Sciatic nerve (tissue), 2 donors: ENCODE results near the gene PPP4R3A. TPM values are rescaled to one million over a fixed set of nuclear protein-coding genes. Genes with fewer than 3 reads are reported as not detected.
"Not testable (repeated sequence)": the region's sequence is repeated elsewhere in the genome, so short reads cannot be mapped to it uniquely, and the experiment has no call there.

Experiments used
- ATAC-seq: fragments of 200-7000 bp; cut with Tn5 transposase; one replicate; pipeline ENCODE4 v1.9.1; 2020; ENCODE audit warnings: mild to moderate bottlenecking, moderate library complexity
- DNase-seq: peaks from one replicate; pipeline ENCODE4 v3.0.0-alpha.2; 2020; ENCODE audit warnings: low spot score
- intact Hi-C: fragments of 100-400 bp; cut with DNase I; formaldehyde crosslinking; loops from one replicate; pipeline ENCODE4 v1.14.2; 2022
- total RNA-seq: library from RNA; stranded (reverse); fragmentation: NEBNext Ultra II Directional; extraction: Animal tissue kit (Norgen Biotek cat#: 25700); gene quantifications from one replicate; pipeline ENCODE4 v1.2.1, GENCODE V29; 2021
- donor health status: DM: no; HTN: no; CAD: no.
- donor health status: DM: no; HTN: no; CAD: no.

PPP4R3A gene
- total RNA-seq, result 74.0 TPM

DNA sequence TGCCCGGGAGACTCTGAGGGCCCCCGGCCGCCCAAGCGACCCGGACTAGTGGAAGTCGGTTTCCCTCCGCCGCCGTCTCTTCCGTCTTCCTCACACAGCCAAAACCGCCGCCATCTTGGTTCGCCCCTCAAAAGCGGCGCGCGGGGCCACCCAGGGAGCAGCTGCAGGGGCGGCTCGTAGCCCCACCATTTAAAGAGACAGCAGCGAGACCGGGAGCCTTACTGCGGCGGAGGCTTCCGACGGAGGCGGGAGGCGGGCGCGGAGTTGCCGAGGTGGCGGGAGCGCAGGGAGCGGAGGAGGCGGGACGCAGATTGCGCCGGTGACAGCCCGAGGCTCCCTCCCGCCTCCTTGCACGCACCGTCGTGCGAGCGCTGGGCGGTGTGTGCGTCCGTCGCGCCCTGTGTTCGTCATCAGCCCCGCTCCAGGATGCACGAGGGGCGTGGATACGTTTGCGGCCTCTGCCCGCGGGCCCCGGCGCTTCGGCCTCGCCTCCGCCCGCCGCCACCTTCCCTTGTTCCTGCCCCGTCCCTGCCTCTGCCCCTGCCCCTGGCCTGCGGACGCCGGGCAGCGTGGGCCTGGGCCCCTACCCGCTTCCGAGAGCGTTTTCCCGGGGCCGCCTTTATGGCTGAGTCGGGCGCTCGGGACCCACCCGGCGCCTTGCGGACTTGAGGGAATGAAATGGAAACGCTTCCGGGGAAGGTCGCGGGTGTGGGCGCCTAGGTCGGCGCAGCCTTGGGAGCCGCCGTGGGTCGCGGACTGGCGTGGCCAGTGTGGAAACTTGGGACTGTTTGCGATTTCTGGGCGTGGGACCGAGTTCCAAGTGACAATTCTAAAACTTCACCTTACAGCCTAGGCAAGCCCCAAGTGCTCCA, at the start of gene PPP4R3A:
PPP4R3A (minus strand) TSS at position 140 of the 872 bp plus-strand sequence. CDS start 663 bp downstream, outside the sequence.
- ATAC-seq (peak; percentile 99), DNase-seq (peak; percentile 96)
- intact Hi-C loops, result no loop called here

DNA sequence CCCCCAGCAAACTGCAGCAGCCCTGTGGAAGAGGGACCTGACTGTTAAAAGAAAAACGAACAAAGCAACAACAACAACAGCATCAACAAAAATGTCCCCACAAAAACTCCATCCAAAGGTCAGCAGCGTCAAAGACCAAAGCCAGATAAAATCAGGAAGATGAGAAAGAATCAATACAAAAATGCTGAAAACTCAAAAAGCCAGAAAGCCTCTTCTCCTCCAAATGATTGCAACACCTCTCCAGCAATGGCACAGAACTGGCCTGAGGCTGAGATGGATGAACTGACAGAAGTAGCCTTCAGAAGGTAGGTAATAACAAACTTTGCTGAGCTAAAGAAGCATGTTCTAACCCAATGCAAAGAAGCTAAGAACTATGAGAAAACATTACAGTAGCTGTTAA, 45.4 kb upstream of the PPP4R3A start:
- intact Hi-C loops, result no loop called here
- ATAC-seq, result no peak
- no peak for DNase-seq

DNA sequence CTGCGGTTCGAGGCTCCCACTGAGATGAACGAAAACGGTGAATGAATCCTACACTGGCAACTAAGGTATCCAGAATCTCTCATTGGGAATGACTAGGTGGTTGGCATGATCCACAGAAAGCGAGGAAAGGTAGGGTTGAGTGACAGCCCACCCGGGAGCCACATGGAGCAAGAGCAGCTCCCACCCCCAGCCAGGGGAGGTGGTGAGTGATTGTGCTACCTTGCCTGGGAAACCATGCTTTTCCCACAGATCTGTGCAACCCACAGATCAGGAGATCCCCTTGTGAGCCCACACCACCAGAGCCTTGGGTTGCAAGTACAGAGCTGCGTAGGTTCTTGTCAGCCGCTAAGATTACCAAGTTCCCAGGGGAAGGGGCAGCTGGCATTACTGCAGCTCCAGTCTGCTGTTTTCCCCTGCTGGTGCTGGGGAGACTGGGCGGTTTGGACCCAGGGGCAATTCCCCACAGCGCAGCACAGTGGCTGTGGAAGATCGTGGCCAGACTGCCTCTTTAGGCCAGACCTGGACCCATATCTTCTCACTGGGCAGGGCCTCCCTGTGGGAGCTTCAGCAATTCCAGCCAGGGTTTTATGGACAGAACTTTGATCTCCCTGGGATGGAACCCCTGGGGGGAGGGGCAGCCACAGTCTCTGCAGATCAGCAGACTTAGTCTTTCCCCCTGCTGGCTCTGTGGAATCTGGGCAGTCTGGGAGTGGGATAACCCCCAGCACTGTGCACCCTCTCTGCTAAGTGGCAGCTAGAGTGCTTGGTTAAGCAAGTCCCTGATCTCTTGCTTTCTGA, 44.6 kb upstream of the PPP4R3A start:
- no peak for ATAC-seq
- DNase-seq, result no peak
- intact Hi-C loops, result no loop called here

DNA sequence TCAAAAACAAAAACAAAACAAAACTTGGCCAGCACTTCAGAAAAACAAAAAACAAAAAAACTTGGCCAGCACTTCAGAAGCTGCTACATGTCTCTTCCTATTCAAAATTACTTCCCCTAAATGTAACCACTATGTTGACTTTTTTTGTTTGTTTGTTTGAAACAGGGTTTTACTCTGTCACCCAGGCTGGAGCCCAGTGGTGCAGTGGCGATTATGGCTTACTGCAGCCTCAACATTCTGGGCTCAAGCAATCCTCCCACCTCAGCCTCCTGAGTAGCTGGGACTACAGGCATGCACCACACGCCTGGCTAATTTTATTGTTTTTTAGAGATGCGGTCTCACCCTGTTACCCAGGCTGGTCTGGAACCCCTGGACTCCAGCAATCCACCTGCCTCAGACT, 38.0 kb upstream of the PPP4R3A start:
- intact Hi-C loops, result no loop called here
- ATAC-seq, result no peak
- DNase-seq, result no peak

DNA sequence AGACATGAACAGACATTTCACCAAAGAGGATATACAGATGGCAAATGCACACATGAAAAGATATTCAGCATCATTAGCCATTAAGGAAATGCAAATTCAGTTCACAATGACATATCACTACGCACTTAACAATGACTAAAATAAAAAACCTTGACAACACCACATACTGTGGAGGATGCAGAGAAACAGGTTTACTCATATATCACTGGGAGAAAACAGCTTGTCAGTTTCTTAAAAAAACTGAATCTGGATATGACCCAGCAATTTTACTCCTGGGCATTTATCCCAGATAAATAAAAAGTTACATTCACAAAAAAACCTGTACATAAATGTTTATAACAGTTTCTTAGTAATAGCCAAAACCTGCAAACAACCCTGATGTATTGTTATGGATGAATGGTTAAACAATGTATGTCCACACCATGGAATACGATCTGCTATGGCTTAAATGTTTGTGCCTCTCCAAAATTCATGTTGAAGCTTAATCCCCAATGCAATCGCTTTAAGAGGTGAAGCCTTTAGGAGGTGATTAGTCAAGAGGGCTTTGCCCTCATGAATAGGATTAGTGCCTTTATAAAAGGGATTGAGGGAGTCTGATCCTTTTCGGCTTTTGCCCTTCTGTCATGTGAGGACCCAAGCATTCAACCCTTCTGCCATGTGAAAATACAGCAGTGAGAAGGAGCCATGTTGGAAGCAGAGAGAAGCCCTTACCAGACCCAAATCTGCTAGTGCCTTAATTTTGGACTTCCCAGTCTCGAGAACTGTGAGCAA, 36.0 kb upstream of the PPP4R3A start:
- intact Hi-C loops, result no loop called here
- no peak for ATAC-seq
- no peak for DNase-seq

DNA sequence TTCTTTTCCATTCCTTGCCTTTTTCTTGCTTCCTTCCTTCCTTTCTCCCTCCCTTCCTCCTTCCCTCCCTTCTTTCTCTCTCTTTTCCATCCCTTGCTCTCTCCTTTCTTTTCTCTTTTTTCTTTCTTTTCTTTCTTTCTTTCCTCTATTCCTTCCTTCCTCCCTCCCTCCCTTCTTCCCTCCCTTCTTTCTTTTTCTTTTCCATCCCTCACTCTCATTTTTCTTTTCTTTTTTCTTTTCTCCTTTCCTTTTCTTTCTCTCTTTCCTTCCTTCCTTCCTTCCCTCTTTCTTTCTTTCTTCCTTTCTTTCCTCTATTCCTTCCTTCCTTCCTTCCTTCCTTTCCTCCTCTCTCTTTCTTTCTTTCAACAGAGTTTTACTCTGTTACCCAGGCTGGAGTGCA, 35.1 kb upstream of the PPP4R3A start:
- DNase-seq (no peak), ATAC-seq (no peak)
- intact Hi-C loops, result no loop called here

DNA sequence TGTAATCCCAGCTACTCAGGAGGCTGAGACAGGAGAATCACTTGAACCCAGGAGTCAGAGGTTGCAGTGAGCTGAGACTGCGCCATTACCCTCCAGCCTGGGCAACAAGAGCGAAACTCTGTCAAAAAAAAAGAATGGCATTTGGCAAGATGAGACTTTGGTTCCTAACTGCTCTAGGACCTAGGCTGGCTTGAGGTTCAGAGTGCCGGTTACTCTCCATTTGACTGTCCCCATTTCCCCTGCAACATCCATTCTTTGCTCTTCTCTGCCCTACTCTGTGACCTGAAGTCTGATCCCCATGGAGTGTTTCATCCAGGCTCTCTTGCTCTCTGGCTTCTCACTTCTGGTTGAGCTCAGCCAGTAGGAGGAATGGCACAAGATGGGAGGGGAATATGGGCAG, 26.2 kb upstream of the PPP4R3A start:
- ATAC-seq (no peak), DNase-seq (no peak)
- intact Hi-C loops, result no loop called here

DNA sequence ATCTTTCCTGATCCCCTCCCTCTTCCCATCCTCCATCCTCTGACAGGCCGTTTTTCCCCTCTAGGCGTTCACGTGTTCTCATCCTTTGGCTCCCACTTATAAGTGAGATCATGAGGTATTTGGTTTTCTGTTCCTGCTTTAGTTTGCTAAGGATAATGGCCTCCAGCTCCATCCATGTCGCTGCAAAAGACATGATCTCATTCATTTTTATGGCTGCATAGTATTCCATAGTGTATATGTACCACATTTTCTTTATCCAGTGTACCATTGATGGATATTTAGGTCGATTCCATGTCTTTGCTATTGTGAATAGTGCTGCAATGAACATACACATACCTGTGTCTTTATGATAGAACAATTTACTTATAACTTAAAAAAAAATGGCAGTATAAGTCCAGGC, 23.9 kb upstream of the PPP4R3A start:
- DNase-seq, intact Hi-C loops, ATAC-seq: not testable (repeated sequence)

DNA sequence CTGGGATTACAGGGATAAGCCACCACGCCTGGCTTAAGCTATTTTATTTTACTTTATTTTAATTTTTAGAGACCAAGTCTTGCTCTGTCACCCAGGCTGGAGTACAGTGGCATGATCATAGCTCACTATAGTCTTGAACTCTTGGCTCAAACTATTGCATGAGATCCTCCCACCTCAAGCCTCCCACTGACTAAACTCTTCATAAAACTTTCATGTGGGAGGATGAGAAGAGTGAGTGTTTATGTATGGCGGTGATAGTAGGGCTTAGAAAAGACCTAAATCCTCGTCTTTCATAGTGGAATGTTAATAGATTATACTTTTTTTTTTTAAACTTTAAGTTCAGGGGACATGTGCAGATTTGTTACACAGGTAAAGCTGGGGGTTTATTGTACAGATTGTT, 23.5 kb upstream of the PPP4R3A start:
- DNase-seq, result no peak
- intact Hi-C loops, result no loop called here
- no peak for ATAC-seq

DNA sequence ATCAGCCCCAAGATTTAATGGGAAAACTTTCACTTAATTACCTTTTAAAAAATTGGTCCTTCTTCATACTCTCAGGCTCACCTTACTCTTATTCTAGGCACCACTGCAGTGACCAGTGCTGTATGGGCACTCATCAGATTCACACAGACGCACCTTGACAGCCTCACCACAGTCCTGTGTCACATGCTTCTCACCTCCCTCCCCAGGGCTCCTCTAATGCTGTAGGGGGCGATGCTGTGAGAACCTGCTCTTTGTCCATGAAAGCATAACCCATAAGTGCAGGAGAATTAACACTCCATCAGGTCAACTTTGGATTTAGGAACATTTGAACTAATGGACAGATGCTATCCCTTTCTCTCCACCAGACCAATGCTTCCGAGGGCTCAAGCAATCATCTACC, 13.9 kb upstream of the PPP4R3A start:
- no peak for DNase-seq

DNA sequence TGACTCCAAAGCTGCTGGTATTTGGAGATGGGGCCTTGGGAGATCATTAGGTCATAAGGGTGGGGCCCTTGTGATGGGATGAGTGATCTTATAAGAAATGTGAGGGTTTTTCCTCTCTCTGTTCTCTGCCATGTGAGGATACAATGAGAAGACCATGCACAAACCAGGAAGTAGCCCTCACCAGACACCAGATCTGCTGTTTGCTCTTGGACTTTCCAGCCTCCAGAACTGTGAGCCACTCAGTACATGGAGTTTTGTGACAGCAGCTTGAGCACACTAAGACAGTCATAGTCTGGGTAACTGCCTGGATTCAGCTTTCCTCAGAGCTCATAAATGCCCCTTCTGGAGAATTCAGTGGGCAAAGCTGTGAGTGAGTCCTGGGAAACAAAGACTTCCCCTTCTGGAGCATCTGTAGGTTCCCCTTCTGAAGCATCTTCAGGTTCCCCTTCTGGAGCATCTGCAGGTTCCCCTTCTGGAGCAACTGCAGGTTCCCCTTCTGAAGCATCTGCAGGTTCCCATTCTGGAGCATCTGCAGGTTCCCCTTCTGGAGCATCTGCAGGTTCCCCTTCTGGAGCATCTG, 11.0 kb upstream of the PPP4R3A start:
- DNase-seq, result no peak
- ATAC-seq, result no peak
- intact Hi-C loops, result no loop called here

More for the DNA sequence above, 13.9 kb upstream of the PPP4R3A start:
- intact Hi-C loops, result no loop called here
- no peak for ATAC-seq

DNA sequence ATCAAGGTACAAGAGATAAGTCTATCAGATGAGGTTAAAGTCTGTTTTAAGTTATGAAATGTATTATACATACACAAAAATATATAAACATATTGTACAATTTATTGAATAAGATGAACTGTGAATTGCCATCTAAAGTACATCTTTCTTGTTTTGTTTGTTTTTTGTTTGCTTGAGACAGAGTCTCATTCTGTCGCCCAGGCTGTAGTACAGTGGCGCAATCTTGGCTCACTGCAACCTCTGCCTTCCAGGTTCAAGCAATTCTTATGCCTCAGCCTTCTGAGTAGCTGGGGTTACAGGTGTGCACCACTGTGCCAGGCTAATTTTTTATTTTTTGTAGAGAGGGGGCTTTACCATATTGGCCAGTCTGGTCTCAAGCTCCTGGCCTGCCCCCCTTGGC, 10.0 kb upstream of the PPP4R3A start:
- intact Hi-C loops, result no loop called here
- DNase-seq (no peak), ATAC-seq (no peak)

DNA sequence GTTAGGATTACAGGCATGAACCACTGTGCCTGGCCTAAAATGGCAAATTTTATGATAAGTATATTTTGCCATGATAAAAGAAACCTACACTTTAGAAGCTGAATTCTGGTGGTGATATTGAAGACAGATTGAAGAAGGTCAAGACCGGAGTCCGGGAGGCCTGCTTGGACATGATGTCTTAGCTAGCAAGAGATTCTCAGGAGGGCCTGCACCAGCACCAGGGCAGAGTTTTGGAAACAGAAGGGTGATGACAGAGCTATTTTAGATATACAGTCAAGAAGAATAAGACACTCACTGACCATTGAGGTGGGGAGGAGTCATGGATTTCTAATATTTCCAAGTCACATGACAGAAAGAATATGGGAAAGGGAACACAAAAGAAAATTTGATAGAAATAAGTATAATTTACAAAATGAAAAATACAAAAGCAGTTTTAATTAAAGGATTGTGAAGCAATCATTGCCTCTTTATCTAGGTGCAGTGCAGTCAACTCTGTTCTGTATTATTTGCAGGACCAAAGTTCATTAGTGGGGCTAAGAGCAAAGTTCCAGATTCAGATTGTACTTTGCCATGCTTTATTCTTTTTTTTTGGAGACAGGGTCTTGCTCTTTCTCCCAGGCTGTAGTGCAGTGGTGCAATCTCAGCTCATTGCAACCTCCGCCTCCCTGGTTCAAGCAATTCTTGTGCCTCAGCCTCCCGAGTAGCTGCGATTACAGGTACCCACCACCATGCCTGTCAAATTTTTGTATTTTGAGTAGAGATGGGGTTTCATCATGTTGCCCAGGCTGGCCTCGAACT, 9.3 kb upstream of the PPP4R3A start:
- no peak for DNase-seq
- intact Hi-C loops, result no loop called here
- no peak for ATAC-seq

DNA sequence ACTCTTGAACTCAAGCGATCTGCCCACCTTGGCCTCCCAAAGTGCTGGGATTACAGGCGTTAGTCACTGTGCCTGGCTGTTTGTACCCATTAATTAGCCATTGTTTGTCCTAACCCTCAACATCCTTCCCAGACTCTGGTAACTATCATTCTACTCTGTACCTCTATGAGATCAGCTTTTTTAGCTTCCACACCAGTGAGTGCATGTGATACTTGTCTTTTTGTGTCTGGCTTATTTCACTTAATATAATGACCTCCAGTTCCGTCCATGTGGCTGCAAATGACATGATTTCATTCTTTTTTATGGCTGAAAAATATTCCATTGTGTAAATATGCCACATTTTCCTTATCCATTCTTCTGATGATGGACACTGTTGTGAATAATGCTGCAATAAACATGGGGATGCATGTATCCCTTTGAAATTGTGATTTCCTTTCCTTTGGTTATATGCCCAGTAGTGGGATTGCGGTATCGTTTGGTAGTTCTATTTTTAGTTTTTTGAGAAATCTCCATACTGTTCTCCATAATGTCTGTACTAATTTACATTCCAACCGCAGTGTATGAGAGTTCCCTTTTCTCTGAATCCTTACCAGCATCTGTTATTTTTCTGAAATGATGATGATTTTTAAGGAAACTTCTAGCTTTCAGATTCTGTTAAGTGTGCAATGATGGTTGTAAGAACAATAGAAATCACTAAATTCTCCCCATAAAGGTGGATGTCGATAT, 6.7 kb upstream of the PPP4R3A start:
- DNase-seq (no peak), ATAC-seq (no peak)
- intact Hi-C loops, result no loop called here

DNA sequence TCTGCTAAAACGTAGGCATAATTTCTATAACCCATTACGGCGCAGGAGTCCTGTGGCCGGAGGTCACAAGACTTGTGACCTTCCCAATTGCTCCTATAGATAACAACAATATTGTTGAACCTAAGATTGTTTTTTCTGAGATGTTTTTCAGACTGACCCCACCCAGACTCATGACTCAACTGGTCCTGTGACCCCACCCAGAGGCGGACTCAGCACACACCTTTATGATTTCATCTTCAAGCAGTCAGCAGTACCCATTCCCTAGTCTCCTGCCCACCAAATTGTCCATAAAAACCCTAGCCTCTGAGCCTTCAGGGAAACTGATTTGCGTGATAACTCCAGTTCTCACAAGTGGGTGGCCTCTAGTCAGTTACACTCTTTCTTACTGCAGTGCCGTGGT, 5.9 kb upstream of the PPP4R3A start:
- DNase-seq, result no peak
- no peak for ATAC-seq
- intact Hi-C loops, result no loop called here

DNA sequence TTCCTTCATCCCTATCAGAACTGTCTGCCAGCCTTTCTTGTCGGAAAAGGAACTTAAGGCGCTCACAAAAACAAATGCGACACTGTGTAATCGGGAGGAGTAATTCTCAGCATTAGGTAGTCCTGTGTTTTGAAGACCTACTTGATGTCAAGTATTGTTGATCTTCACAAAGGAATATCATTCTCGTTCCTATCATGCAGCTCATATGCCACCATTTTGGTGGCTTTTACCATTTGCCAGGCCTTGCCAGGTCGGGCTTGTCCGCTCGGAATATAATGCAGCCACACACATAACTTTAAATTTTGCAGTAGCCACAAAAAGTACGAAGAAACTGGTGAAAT, 903 bp upstream of the PPP4R3A start:
- intact Hi-C loops, result no loop called here
- DNase-seq (no peak), ATAC-seq (no peak)

DNA sequence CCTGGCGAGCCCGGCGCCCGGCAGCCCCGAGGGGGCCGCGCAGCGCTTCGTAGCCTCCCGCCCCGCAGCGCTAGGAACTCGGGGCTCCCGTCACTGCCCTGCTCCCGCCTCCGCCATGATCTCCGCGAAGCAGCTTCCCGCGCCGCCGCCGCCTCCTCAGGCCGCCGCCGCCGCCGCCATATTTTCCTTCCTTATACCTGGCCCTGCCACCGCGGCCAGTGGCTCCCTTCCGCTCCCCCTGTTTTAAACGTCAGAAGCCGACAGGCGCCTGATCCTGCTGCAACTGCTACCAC, 286 bp downstream of the PPP4R3A start:
- intact Hi-C loops, result no loop called here
- ATAC-seq, result peak; percentile 38
- DNase-seq, result no peak
